Endometrium (tissue), 2 donors: Measurements from ENCODE around the gene CTTN.
"Not testable (repeated sequence)": the region's sequence is repeated elsewhere in the genome, so short reads cannot be mapped to it uniquely, and the experiment has no call there.

Experiments used
- FAIRE-seq: peaks from 2 replicates; lab custom pipeline; 2012; peaks lifted over from hg19 to GRCh38; lab: Jason Lieb, UNC
- donor health status: control.
- donor health status: control.

The CTTN gene

GRCh38 chr11:70381872-70382861 is 16.2 kb upstream of the CTTN start:
- peak; percentile 21 for FAIRE-seq

- FAIRE-seq, result no peak
Measured at GRCh38 chr11:70383664-70384565, 14.4 kb upstream of the CTTN start.

DNA sequence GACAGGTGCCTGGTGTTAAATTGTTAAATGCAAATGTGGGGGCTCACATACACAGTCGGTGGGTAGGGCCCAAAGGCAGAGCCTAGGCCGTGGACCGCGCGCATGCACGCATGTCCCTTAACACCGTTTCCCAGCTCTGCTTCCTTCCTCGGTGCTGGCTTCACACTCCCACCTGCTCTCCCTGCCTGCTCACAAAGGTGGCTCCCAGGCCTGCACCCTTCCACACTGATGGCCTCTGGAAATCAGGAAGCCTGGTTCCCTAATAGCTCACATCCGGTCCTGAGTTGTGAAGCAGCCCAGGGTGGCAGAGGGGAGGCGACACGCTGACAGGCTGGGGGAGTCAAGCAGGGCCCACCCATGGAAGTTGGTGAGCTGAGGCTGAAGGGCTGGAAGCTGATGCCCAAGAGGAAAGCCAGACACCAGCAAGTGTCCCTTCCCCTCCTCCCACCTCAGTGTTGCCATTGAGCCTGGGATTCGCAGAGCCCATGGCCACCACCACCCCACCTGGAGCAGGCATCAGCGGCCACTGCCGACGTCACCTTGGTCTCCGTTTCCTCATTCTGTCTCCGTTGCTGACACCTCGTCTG is 13.7 kb upstream of the CTTN start:
- FAIRE-seq, result no peak

- no peak for FAIRE-seq
Measured at GRCh38 chr11:70387564-70387963, 10.8 kb upstream of the CTTN start.

GRCh38 chr11:70389201-70389600 is 9.1 kb upstream of the CTTN start:
- FAIRE-seq, result no peak

- FAIRE-seq, result not testable (repeated sequence)
Measured at GRCh38 chr11:70390882-70391281, 7.4 kb upstream of the CTTN start.

DNA sequence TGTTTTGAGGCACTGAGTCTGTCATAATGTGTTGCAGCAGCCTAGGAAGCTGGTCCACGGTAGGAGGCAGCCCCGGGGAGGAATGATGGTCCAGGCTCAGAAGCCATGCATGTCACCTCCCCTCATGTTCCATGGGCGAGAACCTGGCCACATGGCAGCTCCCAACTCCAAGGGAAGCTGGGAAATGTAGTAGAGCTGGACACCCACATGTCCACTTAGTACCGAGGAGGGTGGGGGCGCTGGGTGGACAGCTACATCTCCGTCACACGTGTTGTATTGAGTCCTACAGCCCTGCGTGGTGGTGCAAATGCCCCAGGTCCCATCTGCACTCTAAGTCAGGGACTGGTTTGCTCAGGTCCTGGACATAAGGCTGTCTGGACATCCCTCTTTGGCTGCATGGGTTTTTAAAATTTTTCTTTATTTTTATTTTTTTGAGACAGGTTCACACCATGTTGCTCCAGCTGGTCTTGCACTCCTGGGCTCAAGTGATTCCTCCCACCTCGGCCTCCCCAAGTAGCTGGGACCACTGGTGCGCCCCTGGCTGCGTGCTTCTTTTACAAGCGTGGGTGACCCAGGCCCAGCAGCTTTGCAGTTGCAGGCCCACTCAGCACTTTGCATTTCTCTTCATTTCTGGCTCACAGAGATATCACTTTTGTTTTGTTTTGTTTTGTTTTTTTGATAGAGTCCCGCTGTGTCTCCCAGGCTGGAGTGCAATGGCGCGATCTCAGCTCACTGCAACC is 3.9 kb upstream of the CTTN start:
- FAIRE-seq, result no peak

- no peak for FAIRE-seq
Measured at GRCh38 chr11:70397336-70397982, 870 bp upstream of the CTTN start.

- no peak for FAIRE-seq
Measured at GRCh38 chr11:70398834-70399680, 728 bp downstream of the CTTN start.

GRCh38 chr11:70399681-70400112 is 1.4 kb downstream of the CTTN start:
- FAIRE-seq, result no peak

GRCh38 chr11:70400643-70401042 is 2.3 kb downstream of the CTTN start:
- FAIRE-seq, result no peak

DNA sequence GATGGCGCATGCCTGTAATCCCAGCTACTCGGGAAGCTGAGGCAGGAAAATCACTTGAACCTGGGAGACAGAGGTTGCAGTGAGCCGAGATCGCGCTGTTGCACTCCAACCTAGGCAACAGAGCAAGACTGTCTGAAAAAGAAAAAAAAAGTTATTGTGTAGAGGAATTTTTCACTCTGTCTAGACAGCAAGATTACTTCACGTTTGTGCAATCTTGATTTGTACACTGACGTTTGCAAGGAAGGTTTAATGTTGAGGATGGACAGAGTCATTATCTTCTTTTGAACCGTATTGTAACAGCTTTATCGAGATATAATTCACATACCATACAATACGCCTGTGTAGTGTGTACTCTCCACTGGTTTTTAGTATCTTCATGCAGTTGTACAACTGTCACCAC is 3.7 kb downstream of the CTTN start:
- no peak for FAIRE-seq

DNA sequence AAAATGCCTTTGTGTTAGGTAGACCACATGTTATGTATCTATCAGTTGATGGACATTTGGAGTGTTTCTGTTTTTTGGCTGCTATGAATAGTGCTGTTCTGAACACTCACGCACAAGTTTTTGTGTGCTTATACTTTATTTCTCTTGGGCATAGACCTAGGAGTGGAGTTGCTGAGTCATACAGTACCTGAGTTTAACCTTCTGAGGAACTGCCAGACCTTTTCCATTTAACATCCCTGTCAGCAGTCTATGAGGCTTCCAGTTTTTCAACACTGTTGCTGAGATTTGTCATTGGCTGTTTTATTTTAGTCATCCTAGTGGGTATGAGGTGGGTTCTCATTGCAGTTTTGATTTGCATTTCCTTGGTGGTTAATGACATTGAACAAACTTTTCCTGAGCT is 4.4 kb downstream of the CTTN start:
- no peak for FAIRE-seq

- no peak for FAIRE-seq
Measured at GRCh38 chr11:70404244-70404643, 5.9 kb downstream of the CTTN start.

- FAIRE-seq, result no peak
Measured at GRCh38 chr11:70405679-70406395, 7.5 kb downstream of the CTTN start.

DNA sequence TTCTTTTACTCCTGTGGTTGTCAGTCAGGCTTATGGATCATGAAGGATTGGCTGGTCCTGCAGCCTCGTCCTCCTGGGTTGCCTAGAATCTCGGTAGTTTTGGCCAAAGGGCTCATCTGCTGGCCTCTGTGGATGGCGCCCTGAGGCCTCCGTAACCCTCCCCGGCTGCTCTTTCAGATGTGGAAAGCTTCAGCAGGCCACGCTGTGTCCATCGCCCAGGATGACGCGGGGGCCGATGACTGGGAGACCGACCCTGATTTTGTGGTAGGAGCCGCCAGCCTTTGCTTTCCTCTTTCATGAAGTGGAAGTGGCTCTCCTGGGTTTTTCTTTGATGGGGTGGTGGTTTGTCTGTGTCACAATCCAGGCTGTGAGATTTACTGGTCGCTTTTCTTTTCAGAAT is 8.8 kb downstream of the CTTN start:
- FAIRE-seq, result no peak

- no peak for FAIRE-seq
Measured at GRCh38 chr11:70407814-70408213, 9.5 kb downstream of the CTTN start.

GRCh38 chr11:70408326-70408725 is 10.0 kb downstream of the CTTN start:
- not testable (repeated sequence) for FAIRE-seq

DNA sequence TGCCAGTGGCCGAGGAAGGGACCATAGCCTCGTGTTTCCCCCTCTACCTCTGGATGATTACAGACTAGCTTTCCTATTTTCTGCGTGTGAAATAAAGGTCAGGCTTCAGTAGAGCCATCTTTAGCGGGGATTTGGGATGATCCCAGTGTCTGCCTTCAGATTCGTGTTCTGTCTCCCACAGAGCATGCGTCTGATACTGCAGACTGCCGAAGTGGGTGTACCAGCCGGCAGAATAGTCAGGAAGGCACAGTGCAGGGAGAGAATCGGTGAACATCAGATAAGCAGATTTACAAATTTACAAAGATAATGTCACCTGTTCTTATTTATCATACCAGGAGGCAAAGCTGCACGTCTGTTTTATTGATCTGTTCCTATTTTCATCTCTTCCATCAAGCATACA is 11.1 kb downstream of the CTTN start:
- no peak for FAIRE-seq

GRCh38 chr11:70409871-70410270 is 11.5 kb downstream of the CTTN start:
- no peak for FAIRE-seq
